ENCODE results near the gene ZFAND2B. TPM values are rescaled to one million over a fixed set of nuclear protein-coding genes. Genes with fewer than 3 reads are reported as not detected.

The ZFAND2B gene
- total and polyA plus RNA-seq, 2 experiments from 2014 or later, result 16.3 to 30.0 TPM

DNA sequence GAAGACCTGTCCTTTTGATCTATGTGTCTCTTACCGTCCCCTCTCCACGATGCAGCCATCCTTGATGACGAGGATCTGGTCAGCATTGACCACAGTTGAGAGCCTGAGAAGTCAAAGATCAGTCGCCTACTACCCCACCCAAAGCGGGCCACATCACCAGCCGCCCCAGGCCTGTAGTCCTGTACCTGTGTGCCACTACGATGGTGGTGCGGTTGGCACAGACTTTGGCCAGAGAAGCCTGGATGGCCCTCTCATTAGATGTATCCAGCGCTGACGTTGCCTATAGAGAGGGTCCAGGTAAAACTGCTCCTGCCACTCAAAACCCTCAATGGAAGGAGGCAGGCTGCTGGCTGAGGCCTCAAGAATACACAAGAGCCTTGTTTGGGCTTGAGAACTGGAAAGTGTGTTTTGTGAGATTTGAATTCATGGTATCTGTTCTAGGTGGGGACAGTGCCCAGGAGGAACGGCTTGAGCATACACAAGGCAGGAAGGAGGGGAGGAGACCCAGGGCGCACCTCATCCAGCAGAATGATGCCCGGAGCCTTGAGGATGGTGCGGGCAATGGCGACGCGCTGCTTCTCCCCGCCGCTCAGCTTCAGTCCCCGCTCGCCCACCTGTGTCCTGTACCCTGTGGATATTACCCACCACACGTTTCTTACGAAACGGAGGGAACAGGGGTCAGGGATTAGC is 3.8 kb downstream of the ZFAND2B start (continued):
- TF ChIP-seq, protein P1, sequence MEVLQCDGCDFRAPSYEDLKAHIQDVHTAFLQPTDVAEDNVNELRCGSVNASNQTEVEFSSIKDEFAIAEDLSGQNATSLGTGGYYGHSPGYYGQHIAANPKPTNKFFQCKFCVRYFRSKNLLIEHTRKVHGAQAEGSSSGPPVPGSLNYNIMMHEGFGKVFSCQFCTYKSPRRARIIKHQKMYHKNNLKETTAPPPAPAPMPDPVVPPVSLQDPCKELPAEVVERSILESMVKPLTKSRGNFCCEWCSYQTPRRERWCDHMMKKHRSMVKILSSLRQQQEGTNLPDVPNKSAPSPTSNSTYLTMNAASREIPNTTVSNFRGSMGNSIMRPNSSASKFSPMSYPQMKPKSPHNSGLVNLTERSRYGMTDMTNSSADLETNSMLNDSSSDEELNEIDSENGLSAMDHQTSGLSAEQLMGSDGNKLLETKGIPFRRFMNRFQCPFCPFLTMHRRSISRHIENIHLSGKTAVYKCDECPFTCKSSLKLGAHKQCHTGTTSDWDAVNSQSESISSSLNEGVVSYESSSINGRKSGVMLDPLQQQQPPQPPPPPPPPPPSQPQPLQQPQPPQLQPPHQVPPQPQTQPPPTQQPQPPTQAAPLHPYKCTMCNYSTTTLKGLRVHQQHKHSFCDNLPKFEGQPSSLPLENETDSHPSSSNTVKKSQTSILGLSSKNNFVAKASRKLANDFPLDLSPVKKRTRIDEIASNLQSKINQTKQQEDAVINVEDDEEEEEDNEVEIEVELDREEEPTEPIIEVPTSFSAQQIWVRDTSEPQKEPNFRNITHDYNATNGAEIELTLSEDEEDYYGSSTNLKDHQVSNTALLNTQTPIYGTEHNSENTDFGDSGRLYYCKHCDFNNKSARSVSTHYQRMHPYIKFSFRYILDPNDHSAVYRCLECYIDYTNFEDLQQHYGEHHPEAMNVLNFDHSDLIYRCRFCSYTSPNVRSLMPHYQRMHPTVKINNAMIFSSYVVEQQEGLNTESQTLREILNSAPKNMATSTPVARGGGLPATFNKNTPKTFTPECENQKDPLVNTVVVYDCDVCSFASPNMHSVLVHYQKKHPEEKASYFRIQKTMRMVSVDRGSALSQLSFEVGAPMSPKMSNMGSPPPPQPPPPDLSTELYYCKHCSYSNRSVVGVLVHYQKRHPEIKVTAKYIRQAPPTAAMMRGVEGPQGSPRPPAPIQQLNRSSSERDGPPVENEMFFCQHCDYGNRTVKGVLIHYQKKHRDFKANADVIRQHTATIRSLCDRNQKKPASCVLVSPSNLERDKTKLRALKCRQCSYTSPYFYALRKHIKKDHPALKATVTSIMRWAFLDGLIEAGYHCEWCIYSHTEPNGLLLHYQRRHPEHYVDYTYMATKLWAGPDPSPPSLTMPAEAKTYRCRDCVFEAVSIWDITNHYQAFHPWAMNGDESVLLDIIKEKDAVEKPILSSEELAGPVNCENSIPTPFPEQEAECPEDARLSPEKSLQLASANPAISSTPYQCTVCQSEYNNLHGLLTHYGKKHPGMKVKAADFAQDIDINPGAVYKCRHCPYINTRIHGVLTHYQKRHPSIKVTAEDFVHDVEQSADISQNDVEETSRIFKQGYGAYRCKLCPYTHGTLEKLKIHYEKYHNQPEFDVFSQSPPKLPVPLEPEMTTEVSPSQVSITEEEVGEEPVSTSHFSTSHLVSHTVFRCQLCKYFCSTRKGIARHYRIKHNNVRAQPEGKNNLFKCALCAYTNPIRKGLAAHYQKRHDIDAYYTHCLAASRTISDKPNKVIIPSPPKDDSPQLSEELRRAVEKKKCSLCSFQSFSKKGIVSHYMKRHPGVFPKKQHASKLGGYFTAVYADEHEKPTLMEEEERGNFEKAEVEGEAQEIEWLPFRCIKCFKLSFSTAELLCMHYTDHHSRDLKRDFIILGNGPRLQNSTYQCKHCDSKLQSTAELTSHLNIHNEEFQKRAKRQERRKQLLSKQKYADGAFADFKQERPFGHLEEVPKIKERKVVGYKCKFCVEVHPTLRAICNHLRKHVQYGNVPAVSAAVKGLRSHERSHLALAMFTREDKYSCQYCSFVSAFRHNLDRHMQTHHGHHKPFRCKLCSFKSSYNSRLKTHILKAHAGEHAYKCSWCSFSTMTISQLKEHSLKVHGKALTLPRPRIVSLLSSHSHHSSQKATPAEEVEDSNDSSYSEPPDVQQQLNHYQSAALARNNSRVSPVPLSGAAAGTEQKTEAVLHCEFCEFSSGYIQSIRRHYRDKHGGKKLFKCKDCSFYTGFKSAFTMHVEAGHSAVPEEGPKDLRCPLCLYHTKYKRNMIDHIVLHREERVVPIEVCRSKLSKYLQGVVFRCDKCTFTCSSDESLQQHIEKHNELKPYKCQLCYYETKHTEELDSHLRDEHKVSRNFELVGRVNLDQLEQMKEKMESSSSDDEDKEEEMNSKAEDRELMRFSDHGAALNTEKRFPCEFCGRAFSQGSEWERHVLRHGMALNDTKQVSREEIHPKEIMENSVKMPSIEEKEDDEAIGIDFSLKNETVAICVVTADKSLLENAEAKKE (CRISPR knock-in tag; IDR thresholded peaks at IDR 0.05), result no peak
- no peak for TF ChIP-seq STAT1 (IDR thresholded peaks at IDR 0.05; ENCODE audit: unreplicated experiment)

DNA sequence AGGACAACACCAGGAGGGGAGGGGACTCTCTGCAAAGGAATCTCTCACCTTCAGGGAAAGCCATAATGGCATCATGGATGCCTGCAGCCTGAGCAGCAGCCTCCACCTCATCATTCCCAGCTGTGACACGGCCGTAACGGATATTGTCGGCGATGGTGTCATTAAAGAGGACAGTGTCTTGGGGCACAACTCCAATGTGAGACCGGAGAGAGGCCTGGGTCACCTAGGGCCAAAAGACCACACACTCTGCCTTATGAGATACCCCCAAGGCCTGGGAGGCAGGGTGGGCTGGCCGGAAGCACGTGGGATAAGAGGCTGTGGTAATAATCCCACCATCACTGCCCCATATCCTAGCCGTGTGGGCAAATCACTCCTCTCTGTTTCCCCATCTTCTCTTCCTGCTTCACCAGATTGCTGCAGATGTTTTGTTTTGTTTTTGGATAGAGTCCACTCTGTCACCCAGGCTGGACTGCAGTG is 4.3 kb downstream of the ZFAND2B start:
- no peak for DNase-seq (ENCODE audit: low spot score)
- Histone ChIP-seq H3F3A (replicated peaks; ENCODE audit: low read depth) (peaks cover 13% of the 10 kb centered on the region; the same call in 1 of the 2 replicates), H3K4me3 (no peak overlapping the region), H3K79me2 (replicated peaks; ENCODE audit: insufficient read depth) (no peaks in the 10 kb centered on the region), H3K4me2 (no peak overlapping the region), H3K9me2 (ENCODE audit: insufficient read depth) (no peaks in the 10 kb centered on the region), H4K20me1 (replicated peaks; ENCODE audit: insufficient read depth) (no peaks in the 10 kb centered on the region; the same call in 1 of the 2 replicates), H3K27ac (ENCODE audit: low read depth) (no peak overlapping the region), H3K4me1 (ENCODE audit: insufficient read depth) (peaks cover 12% of the 10 kb centered on the region), H2AFZ (no peak overlapping the region), H3K27me3 (ENCODE audit: insufficient read depth) (no peaks in the 10 kb centered on the region), H3K36me3 (ENCODE audit: insufficient read depth) (no peaks in the 10 kb centered on the region; the same call in 1 of the 2 replicates)
- H3K27ac Mint-ChIP-seq, result no peak overlapping the region
- no peak for ATAC-seq
- H3K9me3 Mint-ChIP-seq, result no peaks in the 10 kb centered on the region
- H3K36me3 Mint-ChIP-seq (ENCODE audit: low read depth), result peaks cover 57% of the 10 kb centered on the region
- no peak overlapping the region for H3K4me3 Mint-ChIP-seq
- H3K27me3 Mint-ChIP-seq (ENCODE audit: insufficient read depth, low read depth, poor library complexity), result peaks cover 11% of the 10 kb centered on the region
- peaks cover 13% of the 10 kb centered on the region; the same call in 2 of the 3 replicates for H3K4me1 Mint-ChIP-seq
- TF ChIP-seq STAT1 (IDR thresholded peaks at IDR 0.05; ENCODE audit: unreplicated experiment) (no peak), POLR2AphosphoS5 (IDR thresholded peaks at IDR 0.05; ENCODE audit: low read depth) (no peak), CREB1 (CRISPR knock-in tag; IDR thresholded peaks at IDR 0.05; ENCODE audit: low read depth) (no peak), ZNF114 (CRISPR knock-in tag; IDR thresholded peaks at IDR 0.05) (no peak), ZNF331 (CRISPR knock-in tag; IDR thresholded peaks at IDR 0.05; ENCODE audit: low read depth) (no peak)
- TF ChIP-seq, protein P2, sequence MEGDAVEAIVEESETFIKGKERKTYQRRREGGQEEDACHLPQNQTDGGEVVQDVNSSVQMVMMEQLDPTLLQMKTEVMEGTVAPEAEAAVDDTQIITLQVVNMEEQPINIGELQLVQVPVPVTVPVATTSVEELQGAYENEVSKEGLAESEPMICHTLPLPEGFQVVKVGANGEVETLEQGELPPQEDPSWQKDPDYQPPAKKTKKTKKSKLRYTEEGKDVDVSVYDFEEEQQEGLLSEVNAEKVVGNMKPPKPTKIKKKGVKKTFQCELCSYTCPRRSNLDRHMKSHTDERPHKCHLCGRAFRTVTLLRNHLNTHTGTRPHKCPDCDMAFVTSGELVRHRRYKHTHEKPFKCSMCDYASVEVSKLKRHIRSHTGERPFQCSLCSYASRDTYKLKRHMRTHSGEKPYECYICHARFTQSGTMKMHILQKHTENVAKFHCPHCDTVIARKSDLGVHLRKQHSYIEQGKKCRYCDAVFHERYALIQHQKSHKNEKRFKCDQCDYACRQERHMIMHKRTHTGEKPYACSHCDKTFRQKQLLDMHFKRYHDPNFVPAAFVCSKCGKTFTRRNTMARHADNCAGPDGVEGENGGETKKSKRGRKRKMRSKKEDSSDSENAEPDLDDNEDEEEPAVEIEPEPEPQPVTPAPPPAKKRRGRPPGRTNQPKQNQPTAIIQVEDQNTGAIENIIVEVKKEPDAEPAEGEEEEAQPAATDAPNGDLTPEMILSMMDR (conservative IDR thresholded peaks at IDR 0.05; ENCODE audit: low read depth in 2 of 2), result no peak

All from GM23338 (cell line).